HG02973 (cell line): ENCODE results near the gene MUC13.
"Not testable (repeated sequence)": the region's sequence is repeated elsewhere in the genome, so short reads cannot be mapped to it uniquely, and the experiment has no call there.

Experiments used
- ATAC-seq: cut with Tn5 transposase; IDR thresholded peaks from one replicate; pipeline ENCODE4 v1.9.1; 2021; ENCODE audit warnings: moderate library complexity; ENCODE audit not compliant: unreplicated experiment

MUC13 gene

GRCh38 chr3:124934577-124934976 lies at the start of gene MUC13:
MUC13 (minus strand) TSS chr3:124934751; CDS start chr3:124934712, 39 bp downstream.
- no peak for ATAC-seq

GRCh38 chr3:124982855-124983254 lies 48.3 kb upstream of the MUC13 start:
- ATAC-seq: no peak

GRCh38 chr3:124981472-124981871 lies 46.9 kb upstream of the MUC13 start:
- no peak for ATAC-seq

- no peak for ATAC-seq
Measured at GRCh38 chr3:124978627-124979026, 44.1 kb upstream of the MUC13 start.

- no peak for ATAC-seq
Measured at GRCh38 chr3:124976383-124976782, 41.8 kb upstream of the MUC13 start.

GRCh38 chr3:124974691-124975090 lies 40.1 kb upstream of the MUC13 start:
- ATAC-seq: no peak

GRCh38 chr3:124973290-124973689 lies 38.7 kb upstream of the MUC13 start:
- ATAC-seq: no peak

GRCh38 chr3:124972457-124972856 lies 37.9 kb upstream of the MUC13 start:
- ATAC-seq: no peak

- ATAC-seq: no peak
Measured at GRCh38 chr3:124969963-124970722, 35.6 kb upstream of the MUC13 start.

- ATAC-seq: no peak
Measured at GRCh38 chr3:124969190-124969589, 34.6 kb upstream of the MUC13 start.

GRCh38 chr3:124967964-124968363 lies 33.4 kb upstream of the MUC13 start:
- ATAC-seq: no peak

GRCh38 chr3:124966521-124967445 lies 32.2 kb upstream of the MUC13 start:
- no peak for ATAC-seq

GRCh38 chr3:124965413-124965812 lies 30.9 kb upstream of the MUC13 start:
- ATAC-seq: no peak

GRCh38 chr3:124964387-124964786 lies 29.8 kb upstream of the MUC13 start:
- ATAC-seq: no peak

GRCh38 chr3:124963755-124964154 lies 29.2 kb upstream of the MUC13 start:
- ATAC-seq: no peak

- no peak for ATAC-seq
Measured at GRCh38 chr3:124962403-124962940, 27.9 kb upstream of the MUC13 start.

- no peak for ATAC-seq
Measured at GRCh38 chr3:124960698-124961097, 26.1 kb upstream of the MUC13 start.

GRCh38 chr3:124960105-124960504 lies 25.6 kb upstream of the MUC13 start:
- ATAC-seq: no peak

GRCh38 chr3:124957951-124958350 lies 23.4 kb upstream of the MUC13 start:
- not testable (repeated sequence) for ATAC-seq

- ATAC-seq: no peak
Measured at GRCh38 chr3:124952282-124952855, 17.8 kb upstream of the MUC13 start.
